ENCODE results near the gene FBXO47.

- TF ChIP-seq CTCF (IDR thresholded peaks at IDR 0.05) (no peak), POLR2A (IDR thresholded peaks at IDR 0.05) (no peak), EP300 (IDR thresholded peaks at IDR 0.05) (no peak), POLR2AphosphoS5 (IDR thresholded peaks at IDR 0.05) (no peak)
Observed at GRCh38 chr17:38893607-38894006, 73.6 kb downstream of the FBXO47 start.
